Osteocyte (in vitro differentiated cells): ENCODE results near the gene SSBP4. TPM values are rescaled to one million over a fixed set of nuclear protein-coding genes. Genes with fewer than 3 reads are reported as not detected.

Source experiments
- DNase-seq: peaks from one replicate; pipeline ENCODE4 v3.0.0; 2021; ENCODE audit warnings: mixed read lengths; ENCODE audit not compliant: unreplicated experiment; ENCODE audit errors: extremely low spot score
- H3K27ac Mint-ChIP-seq: one replicate; pipeline ENCODE4 v1.8.0; 2021; ENCODE audit warnings: mild to moderate bottlenecking, mixed read lengths; ENCODE audit not compliant: unreplicated experiment
- H3K27me3 Mint-ChIP-seq: one replicate; pipeline ENCODE4 v1.8.0; 2021; ENCODE audit warnings: mixed read lengths; ENCODE audit not compliant: unreplicated experiment
- H3K36me3 Mint-ChIP-seq: one replicate; pipeline ENCODE4 v1.8.0; 2021; ENCODE audit warnings: mixed read lengths; ENCODE audit not compliant: unreplicated experiment
- H3K4me1 Mint-ChIP-seq: one replicate; pipeline ENCODE4 v1.8.0; 2021; ENCODE audit warnings: mixed read lengths; ENCODE audit not compliant: unreplicated experiment
- H3K4me3 Mint-ChIP-seq: one replicate; pipeline ENCODE4 v1.8.0; 2021; ENCODE audit warnings: mild to moderate bottlenecking, moderate library complexity, mixed read lengths; ENCODE audit not compliant: unreplicated experiment
- H3K9me3 Mint-ChIP-seq: one replicate; pipeline ENCODE4 v1.8.0; 2021; ENCODE audit warnings: mixed read lengths; ENCODE audit not compliant: unreplicated experiment
- CTCF ChIP-seq: fragments of 200-600 bp; sonication (generic); IDR thresholded peaks from 2 replicates; pipeline ENCODE4 v1.5.0; 2021; ENCODE audit warnings: antibody characterized with exemption, mild to moderate bottlenecking, moderate library complexity
- total RNA-seq: library from RNA; stranded (reverse); gene quantifications from 2 replicates; pipeline ENCODE4 v1.2.1, GENCODE V29; 2021

SSBP4 gene
- total RNA-seq, 1 donor from 2014 or later = 82.9 TPM

GRCh38 chr19:18440415-18440877, 21.2 kb downstream of the SSBP4 start:
- H3K27me3 Mint-ChIP-seq = no peaks in the 10 kb centered on the region
- H3K36me3 Mint-ChIP-seq = peaks cover 5% of the 10 kb centered on the region
- H3K4me1 Mint-ChIP-seq = peaks cover 36% of the 10 kb centered on the region
- no peaks in the 10 kb centered on the region for H3K9me3 Mint-ChIP-seq
- H3K27ac Mint-ChIP-seq = peak overlapping the region; percentile 56
- DNase-seq = no peak
- peak; percentile 30 for TF ChIP-seq CTCF
- H3K4me3 Mint-ChIP-seq = no peak overlapping the region

GRCh38 chr19:18440936-18441803, 22.0 kb downstream of the SSBP4 start:
- Mint-ChIP-seq H3K27me3 (no peaks in the 10 kb centered on the region), H3K36me3 (peaks cover 5% of the 10 kb centered on the region), H3K27ac (no peak overlapping the region), H3K9me3 (no peaks in the 10 kb centered on the region), H3K4me1 (peaks cover 33% of the 10 kb centered on the region), H3K4me3 (no peak overlapping the region)
- no peak for DNase-seq
- no peak for TF ChIP-seq CTCF

GRCh38 chr19:18441804-18442788, 22.9 kb downstream of the SSBP4 start:
- Mint-ChIP-seq H3K4me3 (no peak overlapping the region), H3K27ac (peak overlapping the region; percentile 55), H3K36me3 (peaks cover 12% of the 10 kb centered on the region), H3K4me1 (peaks cover 27% of the 10 kb centered on the region), H3K27me3 (no peaks in the 10 kb centered on the region), H3K9me3 (no peaks in the 10 kb centered on the region)
- DNase-seq = no peak
- TF ChIP-seq CTCF = no peak

GRCh38 chr19:18442941-18443340, 23.7 kb downstream of the SSBP4 start:
- H3K27me3 Mint-ChIP-seq = no peaks in the 10 kb centered on the region
- H3K9me3 Mint-ChIP-seq = no peaks in the 10 kb centered on the region
- peaks cover 16% of the 10 kb centered on the region for H3K36me3 Mint-ChIP-seq
- peaks cover 26% of the 10 kb centered on the region for H3K4me1 Mint-ChIP-seq
- no peak for DNase-seq
- H3K4me3 Mint-ChIP-seq = no peak overlapping the region
- no peak overlapping the region for H3K27ac Mint-ChIP-seq
- TF ChIP-seq CTCF = no peak
